H1 (cell line): ENCODE data around the gene WSCD2. TPM values are rescaled to one million over a fixed set of nuclear protein-coding genes. Genes with fewer than 3 reads are reported as not detected.

ENCODE experiments used
- CTCF ChIP-seq, 3 experiments: IDR thresholded peaks; 1 replicate in 2 of 3; 2 replicates in 1 of 3; pipeline versions ENCODE4 v1.5.1 to v1.6.1; 2011; ENCODE audit warnings: low read length in 3 of 3, mild to moderate bottlenecking in 3 of 3, inconsistent platforms in 2 of 3, low read depth in 1 of 3, moderate library complexity in 1 of 3; ENCODE audit not compliant: insufficient read depth in 1 of 3; ENCODE audit errors: control extremely low read depth in 1 of 3
- KDM5A ChIP-seq: fragments of 200-600 bp; IDR thresholded peaks from 2 replicates; pipeline ENCODE4 v1.7.1; 2012; ENCODE audit warnings: mild to moderate bottlenecking, low read length, inconsistent platforms, mixed read lengths
- RAD21 ChIP-seq, 2 experiments: IDR thresholded peaks in 1 of 2; conservative IDR thresholded peaks in 1 of 2; 2 replicates each; pipeline ENCODE4 v1.6.1; 2011; ENCODE audit warnings: low read depth in 2 of 2, low read length in 2 of 2, improper control_type of control experiment in 1 of 2, inconsistent platforms in 1 of 2, mild to moderate bottlenecking in 1 of 2, moderate library complexity in 1 of 2
- RFX5 ChIP-seq: IDR thresholded peaks from 2 replicates; pipeline ENCODE4 v1.6.1; 2011; ENCODE audit warnings: low read depth, low read length, improper control_type of control experiment, borderline replicate concordance
- polyA plus RNA-seq, 7 experiments: library from polyadenylated mRNA; depleted of rRNA in 3 of 7; stranded (reverse) in 5 of 7; unstranded in 2 of 7; fragments of >200 nt in 5 of 7; fragments of 200-250 nt in 2 of 7; gene quantifications; 1 replicate in 5 of 7; 2 replicates in 1 of 7; 4 replicates in 1 of 7; pipeline versions ENCODE4 v1.2.1 to v1.2.3, GENCODE V29; 2011 to 2013; ENCODE audit warnings: missing spikeins in 2 of 7, mixed read lengths in 2 of 7
- total RNA-seq: library from RNA; stranded (reverse); fragmentation: NEBNext Ultra II Directional; extraction: Animal tissue kit (Norgen Biotek cat#: 25700); gene quantifications from 2 replicates; pipeline ENCODE4 v1.2.1, GENCODE V29; 2021

The WSCD2 gene
- total and polyA plus RNA-seq, 2 of the 8 experiments (the other 6 are each of a cell fraction or from before 2014, with no cell fraction given): 1.3 to 2.2 TPM

GRCh38 chr12:108175310-108175709 is 46.2 kb downstream of the WSCD2 start (continued):
- TF ChIP-seq RAD21 (IDR thresholded peaks at IDR 0.05 in 1 of 2, conservative IDR thresholded peaks at IDR 0.05 in 1 of 2; ENCODE audit: low read depth in 2 of 2, low read length in 2 of 2) (no peak; a peak in 1 of 4 replicates), CTCF (IDR thresholded peaks at IDR 0.05; ENCODE audit: control extremely low read depth in 1 of 3, insufficient read depth in 1 of 3, low read depth in 1 of 3, low read length in 3 of 3) (no peak), RFX5 (no peak), KDM5A (no peak)
